Left colon (tissue), 2 donors: Measurements from ENCODE around the gene TPGS1. TPM values are rescaled to one million over a fixed set of nuclear protein-coding genes. Genes with fewer than 3 reads are reported as not detected.

Experiments
- ATAC-seq: fragments of 200-7000 bp; cut with Tn5 transposase; one replicate; pipeline ENCODE4 v1.9.1; 2020; ENCODE audit warnings: mild to moderate bottlenecking, moderate library complexity
- DNase-seq, 2 donors: peaks; one replicate each; pipeline ENCODE4 v3.0.0-alpha.2; 2020
- intact Hi-C, 2 donors: fragments of 100-400 bp; cut with DNase I in 1 of 2; cut with micrococcal nuclease in 1 of 2; formaldehyde crosslinking; loops; one replicate each; pipeline versions ENCODE4 v1.11.2 to v1.14.0; 2022; cut with DNase I, micrococcal nuclease
- total RNA-seq, 2 donors: library from RNA; stranded (reverse); fragmentation: NEBNext Ultra II Directional; extraction: Animal tissue kit (Norgen Biotek cat#: 25700); gene quantifications; one replicate each; pipeline ENCODE4 v1.2.1, GENCODE V29; 2021
- donor health status: DM: no; HTN: no; CAD: no.
- donor health status: DM: yes; HTN: yes; CAD: no.

Gene TPGS1
- total RNA-seq, 2 donors from 2014 or later: 17.4 to 19.9 TPM

- no peak for DNase-seq
- intact Hi-C loops: no loop called here
- no peak for ATAC-seq
These were observed 15.2 kb upstream of the TPGS1 start for GRCh38 chr19:492091-492531.

GRCh38 chr19:493391-494170, 13.7 kb upstream of the TPGS1 start:
- DNase-seq (no peak), ATAC-seq (no peak)
- intact Hi-C loops: no loop called here

- DNase-seq: no peak
- ATAC-seq: no peak
- intact Hi-C loops: no loop called here
These were observed 12.9 kb upstream of the TPGS1 start for GRCh38 chr19:494171-495080.

GRCh38 chr19:495081-495401, 12.3 kb upstream of the TPGS1 start:
- no peak for ATAC-seq
- intact Hi-C loops: no loop called here
- no peak for DNase-seq

GRCh38 chr19:495402-496111, 11.7 kb upstream of the TPGS1 start:
- intact Hi-C loops: no loop called here
- peak; percentile 39 for ATAC-seq
- no peak for DNase-seq

GRCh38 chr19:496112-496665, 11.1 kb upstream of the TPGS1 start, which contains the start of gene MADCAM1:
Gene MADCAM1, plus strand, starts transcription at chr19:496486. Its CDS starts 14 bp downstream, at chr19:496500.
- ATAC-seq (no peak), DNase-seq (no peak)
- intact Hi-C loops: no loop called here

GRCh38 chr19:496986-497385, 10.3 kb upstream of the TPGS1 start:
- ATAC-seq (no peak), DNase-seq (no peak)
- intact Hi-C loops: no loop called here

GRCh38 chr19:497491-497868, 9.8 kb upstream of the TPGS1 start:
- intact Hi-C loops: no loop called here
- no peak for ATAC-seq
- DNase-seq: no peak

- ATAC-seq (peak; percentile 50), DNase-seq (no peak)
- intact Hi-C loops: no loop called here
These were observed 9.3 kb upstream of the TPGS1 start for GRCh38 chr19:497869-498510.

- intact Hi-C loops: no loop called here
- no peak for ATAC-seq
- no peak for DNase-seq
These were observed 8.8 kb upstream of the TPGS1 start for GRCh38 chr19:498511-498891.

GRCh38 chr19:498977-499623, 8.2 kb upstream of the TPGS1 start:
- ATAC-seq (no peak), DNase-seq (no peak)
- intact Hi-C loops: no loop called here

GRCh38 chr19:501646-502045, 5.7 kb upstream of the TPGS1 start:
- intact Hi-C loops: no loop called here
- DNase-seq (no peak), ATAC-seq (no peak)

GRCh38 chr19:504616-505015, 2.7 kb upstream of the TPGS1 start:
- no peak for DNase-seq
- intact Hi-C loops: no loop called here
- ATAC-seq: no peak

- DNase-seq (peak; percentile 98 to 99), ATAC-seq (peak; percentile 77)
- intact Hi-C loops: no loop called here
These were observed 652 bp upstream of the TPGS1 start for GRCh38 chr19:506404-507285.

GRCh38 chr19:508204-509150, 1.2 kb downstream of the TPGS1 start:
- DNase-seq (no peak), ATAC-seq (no peak)
- intact Hi-C loops: no loop called here

GRCh38 chr19:510606-511100, 3.4 kb downstream of the TPGS1 start:
- intact Hi-C loops: no loop called here
- ATAC-seq (peak; percentile 18), DNase-seq (peak; percentile 80 to 83)
